Vagina (tissue), 2 donors: ENCODE results near the gene BSND. TPM values are rescaled to one million over a fixed set of nuclear protein-coding genes. Genes with fewer than 3 reads are reported as not detected.
A peak's percentile ranks its signal among the peaks of the same experiment; 100 is the strongest.

Source experiments
- DNase-seq, 2 donors: peaks; one replicate each; pipeline ENCODE4 v3.0.0-alpha.2; 2017; ENCODE audit errors: extremely low spot score in 2 of 2
- H3K27ac ChIP-seq: fragments of 200-600 bp; sonication (generic); one replicate; pipeline ENCODE4 v1.5.1; 2019
- H3K27me3 ChIP-seq: fragments of 200-600 bp; sonication (generic); one replicate; pipeline ENCODE4 v1.5.1; 2019
- H3K36me3 ChIP-seq, 2 donors: fragments of 200-600 bp; sonication (generic); one replicate each; pipeline ENCODE4 v1.5.1; 2017 to 2019
- H3K4me1 ChIP-seq: fragments of 200-600 bp; sonication (generic); one replicate; pipeline ENCODE4 v1.5.1; 2019
- H3K4me3 ChIP-seq, 2 donors: fragments of 200-600 bp; sonication (generic); 1 replicate in 1 of 2; 2 replicates in 1 of 2; pipeline ENCODE4 v1.5.1; 2016 to 2019
- H3K9me3 ChIP-seq: fragments of 200-600 bp; sonication (generic); one replicate; pipeline ENCODE4 v1.5.1; 2019
- CTCF ChIP-seq, 3 experiments: fragments of 450-650 bp in 2 of 3; fragments of 200-600 bp in 1 of 3; sonication (generic) in 1 of 3; IDR thresholded peaks; one replicate each; pipeline ENCODE4 v1.5.1; 2017 to 2019; ENCODE audit warnings: antibody characterized with exemption in 3 of 3, mild to moderate bottlenecking in 2 of 3, moderate library complexity in 2 of 3
- POLR2A ChIP-seq, 2 donors: fragments of 450-650 bp; IDR thresholded peaks; one replicate each; pipeline ENCODE4 v1.6.1; 2017; ENCODE audit warnings: antibody characterized with exemption in 2 of 2, mild to moderate bottlenecking in 2 of 2, moderate library complexity in 2 of 2
- POLR2AphosphoS5 ChIP-seq, 2 donors: sonication (generic); formaldehyde crosslinking; IDR thresholded peaks; one replicate each; pipeline ENCODE4 v1.9.0; 2017; ENCODE audit warnings: antibody characterized with exemption in 2 of 2, mild to moderate bottlenecking in 2 of 2, low read depth in 1 of 2; ENCODE audit not compliant: insufficient read depth in 1 of 2
- intact Hi-C: fragments of 100-400 bp; cut with DNase I; formaldehyde crosslinking; loops from one replicate; pipeline ENCODE4 v1.15.1; 2023
- total RNA-seq: library from RNA; depleted of rRNA; stranded (reverse); fragments of >200 nt; gene quantifications from one replicate; pipeline ENCODE4 v1.2.3, GENCODE V29; 2016

The BSND gene
- total RNA-seq, 1 donor from 2014 or later = not detected

- Histone ChIP-seq H3K36me3 (no peaks in the 10 kb centered on the region), H3K9me3 (no peaks in the 10 kb centered on the region), H3K4me1 (no peaks in the 10 kb centered on the region), H3K27ac (no peak overlapping the region), H3K27me3 (no peaks in the 10 kb centered on the region), H3K4me3 (no peak overlapping the region)
- intact Hi-C loops = no loop called here
- DNase-seq = peak in 1 of 2 donors; percentile 25
- no peak for TF ChIP-seq CTCF (IDR thresholded peaks at IDR 0.05)
Observed at GRCh38 chr1:54970901-54971300, 27.8 kb upstream of the BSND start.

- TF ChIP-seq POLR2A (IDR thresholded peaks at IDR 0.05) (no peak), CTCF (IDR thresholded peaks at IDR 0.05) (no peak), POLR2AphosphoS5 (IDR thresholded peaks at IDR 0.05; ENCODE audit: insufficient read depth in 1 of 2, low read depth in 1 of 2) (no peak)
- H3K4me3 ChIP-seq = no peak overlapping the region
- no peaks in the 10 kb centered on the region for H3K27me3 ChIP-seq
- H3K36me3 ChIP-seq = no peaks in the 10 kb centered on the region
- no peaks in the 10 kb centered on the region for H3K4me1 ChIP-seq
- DNase-seq = peak in 1 of 2 donors; percentile 67
- H3K27ac ChIP-seq = no peak overlapping the region
- intact Hi-C loops = no loop called here
- H3K9me3 ChIP-seq = no peaks in the 10 kb centered on the region
Observed at GRCh38 chr1:54971317-54971791, 27.4 kb upstream of the BSND start.

GRCh38 chr1:54972436-54972835, 26.3 kb upstream of the BSND start:
- no peaks in the 10 kb centered on the region for H3K4me1 ChIP-seq
- TF ChIP-seq CTCF (IDR thresholded peaks at IDR 0.05) (no peak), POLR2AphosphoS5 (IDR thresholded peaks at IDR 0.05; ENCODE audit: insufficient read depth in 1 of 2, low read depth in 1 of 2) (no peak), POLR2A (IDR thresholded peaks at IDR 0.05) (no peak)
- no peaks in the 10 kb centered on the region for H3K27me3 ChIP-seq
- H3K27ac ChIP-seq = no peak overlapping the region
- peak in 1 of 2 donors; percentile 74 for DNase-seq
- H3K9me3 ChIP-seq = no peaks in the 10 kb centered on the region
- intact Hi-C loops = no loop called here
- no peak overlapping the region for H3K4me3 ChIP-seq
- no peaks in the 10 kb centered on the region for H3K36me3 ChIP-seq

GRCh38 chr1:54973205-54973921, 25.4 kb upstream of the BSND start:
- intact Hi-C loops = no loop called here
- DNase-seq = peak in 1 of 2 donors; percentile 88
- no peaks in the 10 kb centered on the region for H3K9me3 ChIP-seq
- TF ChIP-seq CTCF (IDR thresholded peaks at IDR 0.05) (no peak), POLR2A (IDR thresholded peaks at IDR 0.05) (no peak), POLR2AphosphoS5 (IDR thresholded peaks at IDR 0.05; ENCODE audit: insufficient read depth in 1 of 2, low read depth in 1 of 2) (no peak)
- H3K27ac ChIP-seq = no peak overlapping the region
- no peaks in the 10 kb centered on the region for H3K36me3 ChIP-seq
- H3K27me3 ChIP-seq = no peaks in the 10 kb centered on the region
- H3K4me1 ChIP-seq = no peaks in the 10 kb centered on the region
- no peak overlapping the region for H3K4me3 ChIP-seq

GRCh38 chr1:54975356-54976108, 23.2 kb upstream of the BSND start:
- no peak for DNase-seq
- no peak for TF ChIP-seq CTCF (IDR thresholded peaks at IDR 0.05)
- no peaks in the 10 kb centered on the region for H3K4me1 ChIP-seq
- no peak overlapping the region for H3K4me3 ChIP-seq
- intact Hi-C loops = no loop called here
- no peaks in the 10 kb centered on the region for H3K27me3 ChIP-seq
- H3K36me3 ChIP-seq = no peaks in the 10 kb centered on the region
- no peaks in the 10 kb centered on the region for H3K9me3 ChIP-seq
- no peak overlapping the region for H3K27ac ChIP-seq
